Activated T-helper 17 cell treated with anti-CD3 and anti-CD28 coated beads, Interleukin-2, amount 50 U/mL, for 72 hours (primary cell): ENCODE results near the gene CLIP1. TPM values are rescaled to one million over a fixed set of nuclear protein-coding genes. Genes with fewer than 3 reads are reported as not detected.
"Not testable (repeated sequence)": the region's sequence is repeated elsewhere in the genome, so short reads cannot be mapped to it uniquely, and the experiment has no call there.

Source experiments
- ATAC-seq: fragments of 150-1000 bp; cut with Tn5 transposase; replicated peaks from 2 replicates; pipeline ENCODE4 v1.10.0; 2021; ENCODE audit warnings: mild to moderate bottlenecking, moderate library complexity
- H3K27ac Mint-ChIP-seq: one replicate; pipeline ENCODE4 v1.8.0; 2022; ENCODE audit warnings: mixed read lengths
- H3K27me3 Mint-ChIP-seq: one replicate; pipeline ENCODE4 v1.8.0; 2022; ENCODE audit warnings: mixed read lengths
- H3K36me3 Mint-ChIP-seq: one replicate; pipeline ENCODE4 v1.8.0; 2022; ENCODE audit warnings: low read depth, mild to moderate bottlenecking, mixed read lengths
- H3K4me1 Mint-ChIP-seq: one replicate; pipeline ENCODE4 v1.8.0; 2022; ENCODE audit warnings: mixed read lengths
- H3K4me3 Mint-ChIP-seq: one replicate; pipeline ENCODE4 v1.8.0; 2022; ENCODE audit warnings: mild to moderate bottlenecking, mixed read lengths
- H3K9me3 Mint-ChIP-seq: one replicate; pipeline ENCODE4 v1.8.0; 2022; ENCODE audit warnings: mixed read lengths
- total RNA-seq, 2 donors: library from RNA; stranded (reverse); gene quantifications; one replicate each; pipeline ENCODE4 v1.2.3, GENCODE V29; 2022

Gene CLIP1
- total RNA-seq, 2 donors from 2014 or later: 61.0 to 86.1 TPM

- no peaks in the 10 kb centered on the region for H3K27me3 Mint-ChIP-seq
- peaks cover 10% of the 10 kb centered on the region for H3K4me1 Mint-ChIP-seq
- no peak overlapping the region for H3K27ac Mint-ChIP-seq
- no peaks in the 10 kb centered on the region for H3K9me3 Mint-ChIP-seq
- peaks cover 27% of the 10 kb centered on the region for H3K36me3 Mint-ChIP-seq
- H3K4me3 Mint-ChIP-seq: no peak overlapping the region
- ATAC-seq: no peak
These were observed 27.8 kb downstream of the CLIP1 start for GRCh38 chr12:122394626-122395194.

GRCh38 chr12:122393817-122394216 lies 28.7 kb downstream of the CLIP1 start:
- no peak overlapping the region for H3K4me3 Mint-ChIP-seq
- H3K36me3 Mint-ChIP-seq: peaks cover 22% of the 10 kb centered on the region
- H3K27me3 Mint-ChIP-seq: no peaks in the 10 kb centered on the region
- peaks cover under 1% of the 10 kb centered on the region for H3K4me1 Mint-ChIP-seq
- ATAC-seq: no peak
- no peak overlapping the region for H3K27ac Mint-ChIP-seq
- no peaks in the 10 kb centered on the region for H3K9me3 Mint-ChIP-seq

- Mint-ChIP-seq H3K27me3 (no peaks in the 10 kb centered on the region), H3K4me1 (no peaks in the 10 kb centered on the region), H3K4me3 (no peak overlapping the region), H3K9me3 (no peaks in the 10 kb centered on the region), H3K27ac (peak overlapping the region; percentile 46), H3K36me3 (peaks cover 20% of the 10 kb centered on the region)
- ATAC-seq: no peak
These were observed 30.1 kb downstream of the CLIP1 start for GRCh38 chr12:122392411-122392810.

GRCh38 chr12:122389677-122390076 lies 32.8 kb downstream of the CLIP1 start:
- H3K36me3 Mint-ChIP-seq: peaks cover 5% of the 10 kb centered on the region
- no peaks in the 10 kb centered on the region for H3K27me3 Mint-ChIP-seq
- H3K27ac Mint-ChIP-seq: no peak overlapping the region
- H3K4me3 Mint-ChIP-seq: no peak overlapping the region
- H3K4me1 Mint-ChIP-seq: peaks cover 6% of the 10 kb centered on the region
- ATAC-seq: no peak
- no peaks in the 10 kb centered on the region for H3K9me3 Mint-ChIP-seq

GRCh38 chr12:122387887-122388286 lies 34.6 kb downstream of the CLIP1 start:
- no peaks in the 10 kb centered on the region for H3K27me3 Mint-ChIP-seq

GRCh38 chr12:122385171-122386016 lies 37.1 kb downstream of the CLIP1 start:
- H3K4me1 Mint-ChIP-seq: peaks cover 6% of the 10 kb centered on the region
- no peak overlapping the region for H3K27ac Mint-ChIP-seq
- ATAC-seq: no peak
- no peaks in the 10 kb centered on the region for H3K9me3 Mint-ChIP-seq
- H3K4me3 Mint-ChIP-seq: no peak overlapping the region
- peaks cover 23% of the 10 kb centered on the region for H3K36me3 Mint-ChIP-seq
- H3K27me3 Mint-ChIP-seq: no peaks in the 10 kb centered on the region

More at GRCh38 chr12:122387887-122388286, 34.6 kb downstream of the CLIP1 start:
- no peak overlapping the region for H3K27ac Mint-ChIP-seq
- H3K4me3 Mint-ChIP-seq: no peak overlapping the region
- peaks cover 6% of the 10 kb centered on the region for H3K4me1 Mint-ChIP-seq
- peaks cover 5% of the 10 kb centered on the region for H3K36me3 Mint-ChIP-seq
- ATAC-seq: no peak
- no peaks in the 10 kb centered on the region for H3K9me3 Mint-ChIP-seq

- Mint-ChIP-seq H3K27ac (no peak overlapping the region), H3K9me3 (no peaks in the 10 kb centered on the region), H3K4me1 (peaks cover 6% of the 10 kb centered on the region), H3K36me3 (peaks cover 41% of the 10 kb centered on the region), H3K4me3 (no peak overlapping the region), H3K27me3 (no peaks in the 10 kb centered on the region)
- ATAC-seq: no peak
These were observed 39.5 kb downstream of the CLIP1 start for GRCh38 chr12:122382919-122383350.

- Mint-ChIP-seq H3K4me1 (peaks cover 6% of the 10 kb centered on the region), H3K9me3 (no peaks in the 10 kb centered on the region), H3K4me3 (no peak overlapping the region), H3K36me3 (peaks cover 56% of the 10 kb centered on the region), H3K27ac (no peak overlapping the region), H3K27me3 (no peaks in the 10 kb centered on the region)
- ATAC-seq: no peak
These were observed 41.4 kb downstream of the CLIP1 start for GRCh38 chr12:122381021-122381420.

GRCh38 chr12:122376751-122377150 lies 45.7 kb downstream of the CLIP1 start:
- H3K27ac Mint-ChIP-seq, H3K4me1 Mint-ChIP-seq, ATAC-seq, H3K27me3 Mint-ChIP-seq, H3K4me3 Mint-ChIP-seq, H3K9me3 Mint-ChIP-seq: not testable (repeated sequence)
- H3K36me3 Mint-ChIP-seq: peaks cover 83% of the 10 kb centered on the region

GRCh38 chr12:122374707-122375106 lies 47.8 kb downstream of the CLIP1 start:
- peaks cover 6% of the 10 kb centered on the region for H3K4me1 Mint-ChIP-seq
- no peaks in the 10 kb centered on the region for H3K9me3 Mint-ChIP-seq
- H3K36me3 Mint-ChIP-seq: peaks cover 86% of the 10 kb centered on the region
- H3K27me3 Mint-ChIP-seq: no peaks in the 10 kb centered on the region
- no peak overlapping the region for H3K27ac Mint-ChIP-seq
- no peak for ATAC-seq
- H3K4me3 Mint-ChIP-seq: no peak overlapping the region

GRCh38 chr12:122371475-122372045 lies 50.9 kb downstream of the CLIP1 start:
- H3K36me3 Mint-ChIP-seq: peaks cover 82% of the 10 kb centered on the region
- peak overlapping the region; percentile 42 for H3K27ac Mint-ChIP-seq
- ATAC-seq: no peak
- no peaks in the 10 kb centered on the region for H3K27me3 Mint-ChIP-seq
- no peak overlapping the region for H3K4me3 Mint-ChIP-seq
- peaks cover 13% of the 10 kb centered on the region for H3K4me1 Mint-ChIP-seq
- H3K9me3 Mint-ChIP-seq: no peaks in the 10 kb centered on the region

- no peak overlapping the region for H3K27ac Mint-ChIP-seq
- H3K9me3 Mint-ChIP-seq: no peaks in the 10 kb centered on the region
- no peak for ATAC-seq
- H3K4me1 Mint-ChIP-seq: peaks cover 16% of the 10 kb centered on the region
- H3K27me3 Mint-ChIP-seq: no peaks in the 10 kb centered on the region
- H3K36me3 Mint-ChIP-seq: peaks cover 75% of the 10 kb centered on the region
- H3K4me3 Mint-ChIP-seq: no peak overlapping the region
These were observed 54.0 kb downstream of the CLIP1 start for GRCh38 chr12:122368361-122369073.

- not testable (repeated sequence) for H3K9me3 Mint-ChIP-seq, H3K27me3 Mint-ChIP-seq, ATAC-seq, H3K4me3 Mint-ChIP-seq, H3K27ac Mint-ChIP-seq
- H3K36me3 Mint-ChIP-seq: peaks cover 78% of the 10 kb centered on the region
- peaks cover 16% of the 10 kb centered on the region for H3K4me1 Mint-ChIP-seq
These were observed 54.8 kb downstream of the CLIP1 start for GRCh38 chr12:122367632-122368031.

- H3K4me1 Mint-ChIP-seq: peaks cover 16% of the 10 kb centered on the region
These were observed 55.6 kb downstream of the CLIP1 start for GRCh38 chr12:122366685-122367475.

More at GRCh38 chr12:122366685-122367475, 55.6 kb downstream of the CLIP1 start:
- ATAC-seq: peak; percentile 91
- H3K27me3 Mint-ChIP-seq: no peaks in the 10 kb centered on the region
- H3K27ac Mint-ChIP-seq: peak overlapping the region; percentile 51
- H3K4me3 Mint-ChIP-seq: peak overlapping the region; percentile 29
- H3K36me3 Mint-ChIP-seq: peaks cover 77% of the 10 kb centered on the region
- H3K9me3 Mint-ChIP-seq: no peaks in the 10 kb centered on the region
